ENCODE measurements around the gene ALPG.

GRCh38 chr2:232444409-232445148, 37.9 kb downstream of the ALPG start:
- TF ChIP-seq ZNF639 (CRISPR knock-in tag; conservative IDR thresholded peaks at IDR 0.05 in 1 of 2, IDR thresholded peaks at IDR 0.05 in 1 of 2) (no peak), HDAC6 (IDR thresholded peaks at IDR 0.05; ENCODE audit: low read depth, low read length) (no peak), FOXA1 (IDR thresholded peaks at IDR 0.05; ENCODE audit: borderline replicate concordance) (no peak), CTCF (IDR thresholded peaks at IDR 0.05 in 2 of 3, conservative IDR thresholded peaks at IDR 0.05 in 1 of 3; ENCODE audit: insufficient read depth in 2 of 3, low read depth in 1 of 3, low read length in 3 of 3) (peak; percentile 54 to 60 (median 59)), ZNF324 (CRISPR knock-in tag; IDR thresholded peaks at IDR 0.05) (no peak), EP300 (IDR thresholded peaks at IDR 0.05; ENCODE audit: low read length) (no peak), ZFX (CRISPR knock-in tag; IDR thresholded peaks at IDR 0.05) (no peak), CBX5 (IDR thresholded peaks at IDR 0.05; ENCODE audit: borderline replicate concordance, low read depth) (no peak), TCF3 (CRISPR knock-in tag; IDR thresholded peaks at IDR 0.05) (no peak), RB1 (IDR thresholded peaks at IDR 0.05; ENCODE audit: low read depth) (no peak), E4F1 (CRISPR knock-in tag; IDR thresholded peaks at IDR 0.05; ENCODE audit: borderline replicate concordance) (no peak)
